NCI-H1694 treated with DMSO at 0.1 percent for 48 hours (cell line): ENCODE data around the gene TRIOBP.

Experiments
- DNase-seq: peaks from one replicate; lab custom pipeline; 2025; lab: John Stamatoyannopoulos, UW

Gene TRIOBP

DNA sequence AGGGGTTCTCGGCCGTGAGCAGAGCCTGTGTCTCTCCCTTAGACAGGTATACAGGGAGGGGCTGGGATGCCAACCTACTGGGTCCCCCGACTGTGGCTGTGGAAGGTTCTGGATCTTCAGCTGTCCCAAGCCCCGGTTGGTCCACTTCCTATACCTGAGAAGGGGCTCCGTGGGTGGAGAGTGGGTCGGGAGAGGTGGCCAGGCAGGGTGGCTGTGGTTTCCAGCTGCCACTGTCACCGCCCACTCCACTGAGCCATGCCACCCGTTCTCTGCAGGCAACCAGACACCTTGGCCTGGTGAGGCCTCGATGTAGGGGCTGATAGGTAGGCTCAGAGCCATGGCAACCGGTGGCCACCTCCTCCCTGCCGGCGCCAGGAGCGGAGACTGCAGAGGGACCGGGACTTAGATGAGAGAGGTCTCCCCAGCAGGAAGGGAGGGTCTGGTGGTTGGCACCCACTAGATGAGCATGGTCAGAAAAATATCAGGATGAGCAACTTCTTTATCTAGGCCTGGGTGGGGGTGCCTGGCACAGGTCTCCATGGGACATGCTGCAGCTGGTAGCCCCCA lies 53.8 kb downstream of the TRIOBP start:
- DNase-seq: no peak

DNA sequence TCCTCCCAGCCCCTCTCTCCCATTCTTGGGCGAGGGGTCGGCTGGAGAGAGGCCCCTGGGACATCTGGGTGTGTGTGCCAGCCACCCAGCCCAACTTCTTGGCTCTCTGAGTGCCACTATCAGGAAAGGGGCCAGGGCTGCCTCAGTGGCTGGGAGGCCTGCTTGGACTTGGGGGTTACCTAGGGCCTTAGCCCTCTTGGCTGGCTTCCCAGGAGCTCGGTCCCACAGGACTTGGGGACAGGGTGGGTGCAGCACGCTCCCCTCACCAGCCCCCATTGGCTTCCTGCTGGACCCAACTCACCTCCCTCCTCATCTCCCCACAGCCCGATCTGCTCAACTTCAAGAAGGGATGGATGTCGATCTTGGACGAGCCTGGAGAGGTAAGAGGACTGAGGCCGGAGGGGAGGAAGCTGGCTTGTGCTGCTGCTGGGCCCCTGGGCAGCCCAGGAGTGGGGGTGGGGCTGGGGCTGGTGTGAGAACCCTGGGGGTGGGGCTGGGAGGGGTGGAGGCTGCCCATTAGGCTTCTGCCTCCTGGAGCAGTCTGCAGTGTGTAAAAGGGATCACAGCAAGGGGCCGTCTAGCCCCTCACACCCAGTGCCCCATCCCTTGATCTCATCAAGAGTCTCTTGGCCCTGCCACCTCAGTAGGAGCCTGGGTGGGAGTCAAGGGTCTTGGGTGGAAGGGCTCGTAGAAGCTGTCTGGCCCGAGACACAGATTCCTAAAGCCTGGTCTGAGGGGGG lies 54.8 kb downstream of the TRIOBP start:
- no peak for DNase-seq

DNA sequence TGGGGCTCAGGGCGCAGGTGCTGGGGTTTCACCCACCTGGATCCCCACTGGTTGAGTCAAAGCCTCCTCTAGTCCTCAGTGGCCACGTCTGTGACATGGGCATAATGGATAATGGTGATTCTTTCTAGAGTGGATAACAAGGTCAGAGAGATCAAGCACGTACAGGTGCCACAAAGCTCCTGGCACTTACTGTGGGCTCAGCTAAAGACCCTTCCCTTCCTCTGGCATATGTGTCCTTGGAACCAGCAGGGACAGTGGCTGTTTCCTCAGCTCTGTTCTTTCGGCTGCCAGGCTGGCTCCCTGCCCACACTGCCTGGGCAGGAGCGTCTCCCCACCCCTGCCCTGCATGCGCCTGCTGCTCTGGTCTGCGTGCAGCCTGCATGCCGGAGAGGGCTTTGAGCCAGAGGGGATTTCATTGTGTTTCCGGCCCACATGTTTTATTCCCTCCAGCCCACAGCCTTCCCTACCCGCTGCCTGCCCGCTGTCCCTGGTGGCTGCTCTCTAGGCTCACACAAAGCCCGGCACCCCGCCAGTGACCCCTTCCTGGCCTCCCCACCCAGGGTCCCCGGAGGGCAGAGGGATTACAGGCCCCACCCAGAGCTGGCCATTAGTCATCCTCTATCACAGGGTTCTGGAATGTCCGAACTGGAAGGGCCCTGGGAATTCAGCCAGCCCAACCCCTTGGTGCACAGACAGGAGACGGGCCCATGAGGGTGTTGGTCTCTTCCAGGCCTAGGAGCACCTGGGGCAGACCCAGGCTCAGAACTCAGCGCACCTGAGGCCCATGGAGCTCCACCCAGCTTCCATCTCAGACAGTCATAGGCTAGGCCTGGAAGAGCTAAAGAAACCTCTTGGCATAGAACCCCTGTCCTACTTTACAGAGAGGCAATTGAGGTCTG lies 55.6 kb downstream of the TRIOBP start:
- DNase-seq: peak; percentile 70

DNA sequence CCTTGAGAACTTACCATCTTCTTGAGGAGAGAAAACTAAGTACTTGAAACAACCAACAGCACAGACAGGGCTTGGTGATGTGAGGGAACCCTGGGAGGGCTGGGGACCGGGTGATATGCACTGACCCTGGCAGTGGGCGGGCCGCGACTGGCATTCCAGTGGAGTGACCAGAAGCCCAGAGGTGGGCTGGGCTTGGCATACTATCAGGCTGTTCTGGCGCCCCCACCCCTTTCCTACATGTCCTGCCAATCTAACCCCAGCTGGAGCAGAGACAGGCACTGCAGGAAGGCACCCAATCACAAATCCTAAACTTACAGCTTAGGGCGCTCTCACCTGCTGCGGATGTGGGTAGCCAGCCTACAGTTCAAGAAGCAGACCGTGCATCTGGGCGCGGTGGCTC lies 56.9 kb downstream of the TRIOBP start:
- no peak for DNase-seq

DNA sequence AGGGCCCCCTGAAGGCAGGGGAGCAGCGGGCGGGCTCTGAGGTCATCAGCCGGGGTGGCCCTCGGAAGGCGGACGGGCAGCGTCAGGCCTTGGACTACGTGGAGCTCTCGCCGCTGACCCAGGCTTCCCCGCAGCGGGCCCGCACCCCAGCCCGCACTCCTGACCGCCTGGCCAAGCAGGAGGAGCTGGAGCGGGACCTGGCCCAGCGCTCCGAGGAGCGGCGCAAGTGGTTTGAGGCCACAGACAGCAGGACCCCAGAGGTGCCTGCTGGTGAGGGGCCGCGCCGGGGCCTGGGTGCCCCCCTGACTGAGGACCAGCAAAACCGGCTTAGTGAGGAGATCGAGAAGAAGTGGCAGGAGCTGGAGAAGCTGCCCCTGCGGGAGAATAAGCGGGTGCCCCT lies 60.8 kb downstream of the TRIOBP start:
- DNase-seq: no peak

DNA sequence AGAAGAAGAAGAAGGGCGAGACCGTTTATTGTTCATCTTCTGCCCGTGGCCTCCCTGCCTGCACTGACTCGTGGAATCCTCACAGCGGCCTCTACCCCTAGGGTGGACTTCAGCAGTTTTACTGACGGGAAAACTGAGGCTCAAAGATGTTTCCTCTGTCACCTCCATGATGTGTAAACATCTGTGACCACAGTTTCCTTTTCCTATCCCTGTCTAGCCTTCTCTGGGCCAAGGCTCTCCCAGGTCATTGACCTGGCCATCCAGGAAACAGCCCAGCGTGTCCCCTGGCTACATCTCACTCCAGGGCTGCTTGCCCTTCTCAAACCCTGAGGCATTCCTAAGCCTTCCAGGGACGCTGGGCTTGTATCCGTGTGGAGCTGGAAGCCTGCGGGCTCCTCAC lies 61.8 kb downstream of the TRIOBP start:
- DNase-seq: no peak

DNA sequence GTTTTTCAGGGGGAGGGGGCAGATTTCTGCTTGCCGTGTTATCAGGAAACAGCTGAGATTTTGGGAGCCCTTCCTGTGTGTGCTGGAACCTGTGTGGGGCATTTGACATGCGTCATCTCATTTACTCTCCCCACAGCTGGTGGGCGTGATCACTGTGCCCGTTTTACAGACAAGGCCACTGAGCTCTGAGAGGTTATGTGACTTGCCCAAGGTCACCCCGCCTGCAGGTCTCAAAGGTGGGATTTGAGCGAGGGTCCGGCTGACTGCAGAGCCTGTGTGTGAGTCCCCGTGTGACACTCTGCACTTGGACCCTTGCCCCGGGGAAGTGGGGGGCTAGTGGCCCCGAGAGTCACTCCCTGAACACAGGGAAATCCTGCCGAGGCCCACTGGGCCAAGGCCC lies 62.4 kb downstream of the TRIOBP start:
- DNase-seq: no peak

DNA sequence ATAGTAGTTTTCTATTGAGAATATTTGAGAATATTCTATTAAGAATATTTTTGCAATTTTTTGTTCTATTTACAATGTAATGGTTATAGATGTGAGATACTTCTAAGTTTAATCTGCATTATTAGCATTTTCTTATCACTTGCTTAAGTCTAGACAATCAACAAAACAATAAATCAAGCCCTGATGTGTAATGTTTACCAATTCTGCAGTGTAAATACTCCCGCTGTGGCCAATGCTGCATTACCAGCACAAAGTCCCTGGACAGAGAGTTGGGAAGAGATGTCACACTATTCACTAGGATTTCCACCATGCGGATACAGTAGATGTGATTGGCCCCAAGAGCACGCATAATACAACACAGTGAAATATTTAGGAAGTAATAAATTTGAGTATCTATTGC lies 63.3 kb downstream of the TRIOBP start:
- DNase-seq: no peak

DNA sequence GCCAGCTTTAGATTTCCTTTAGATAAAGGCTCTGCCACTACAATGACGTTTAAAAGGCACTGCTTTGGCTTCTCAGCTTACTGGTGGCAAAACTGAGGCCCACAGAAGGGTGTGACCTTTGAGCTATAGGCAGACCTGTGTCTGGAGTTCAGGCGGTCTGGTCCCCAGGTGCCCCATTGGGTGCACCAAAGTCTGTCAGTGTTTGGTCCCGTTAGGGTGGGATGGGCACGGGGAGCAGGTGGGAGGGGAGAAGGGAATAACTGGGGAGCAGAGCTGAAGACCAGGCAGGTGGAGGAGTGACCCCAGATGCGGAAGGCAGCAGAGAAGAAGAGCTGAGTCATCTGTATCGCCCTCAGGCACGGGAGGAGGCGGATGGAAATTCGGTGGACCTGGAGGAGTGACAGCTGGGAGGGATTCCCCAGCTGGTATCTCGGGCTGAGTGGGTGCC lies 65.6 kb downstream of the TRIOBP start:
- no peak for DNase-seq

DNA sequence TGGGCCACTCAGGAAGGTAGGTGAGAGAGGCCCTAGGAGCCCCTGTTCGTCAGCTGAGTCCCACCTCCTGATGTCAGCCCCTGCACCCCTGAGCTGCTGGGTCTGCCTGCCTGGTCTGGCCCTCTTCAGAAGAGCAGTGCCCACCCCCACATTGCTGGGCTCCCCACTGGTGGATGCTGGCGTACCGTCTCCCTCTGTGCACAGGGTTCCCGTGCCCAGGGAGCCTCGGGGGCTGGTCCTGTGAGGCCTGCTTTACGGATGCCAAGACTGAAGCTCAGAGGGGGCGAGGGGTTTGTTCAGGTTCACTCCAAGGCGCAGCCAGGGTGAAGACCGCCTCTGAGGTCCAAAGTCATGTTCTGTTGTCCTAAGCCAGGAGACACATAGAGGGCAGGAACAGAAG lies 66.2 kb downstream of the TRIOBP start:
- DNase-seq: no peak

DNA sequence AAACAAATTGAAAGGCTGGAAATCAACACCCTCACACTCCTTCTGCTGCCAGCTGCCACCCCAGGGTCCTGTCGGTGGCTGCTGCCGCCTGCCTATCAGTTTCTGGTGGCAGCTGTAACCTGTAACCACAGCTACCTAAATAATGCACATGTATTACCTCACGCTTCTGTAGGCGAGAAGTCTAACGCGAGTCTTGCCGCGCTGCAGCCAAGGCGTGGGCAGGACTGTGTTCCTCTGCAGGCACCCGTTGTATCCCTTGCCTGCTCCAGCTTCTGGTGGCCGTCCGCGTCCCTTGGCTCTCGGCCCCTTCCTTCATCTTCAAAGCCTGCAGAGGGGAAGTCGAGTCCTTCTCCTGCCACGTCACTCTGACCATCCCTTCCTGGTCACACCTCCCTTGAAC lies 66.8 kb downstream of the TRIOBP start:
- no peak for DNase-seq

DNA sequence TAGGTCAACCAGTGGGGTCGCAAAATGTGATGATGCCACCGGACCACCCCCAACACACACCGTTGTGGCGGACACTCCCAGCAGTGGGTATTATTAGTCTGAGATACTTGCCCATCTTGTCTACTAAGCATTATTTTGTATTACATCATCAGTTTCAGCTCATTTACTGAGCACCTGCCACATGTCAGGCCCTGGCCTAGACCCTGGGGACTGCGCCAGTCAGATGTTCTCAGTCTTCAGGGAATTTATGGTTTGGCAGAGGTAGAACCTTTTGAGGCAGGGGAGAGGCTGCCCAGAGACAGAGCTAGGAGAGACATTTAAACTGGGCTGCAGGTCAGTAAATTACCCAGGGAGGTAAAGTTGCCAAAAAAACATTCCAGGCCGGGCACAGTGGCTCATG lies 67.8 kb downstream of the TRIOBP start:
- DNase-seq: peak; percentile 18

DNA sequence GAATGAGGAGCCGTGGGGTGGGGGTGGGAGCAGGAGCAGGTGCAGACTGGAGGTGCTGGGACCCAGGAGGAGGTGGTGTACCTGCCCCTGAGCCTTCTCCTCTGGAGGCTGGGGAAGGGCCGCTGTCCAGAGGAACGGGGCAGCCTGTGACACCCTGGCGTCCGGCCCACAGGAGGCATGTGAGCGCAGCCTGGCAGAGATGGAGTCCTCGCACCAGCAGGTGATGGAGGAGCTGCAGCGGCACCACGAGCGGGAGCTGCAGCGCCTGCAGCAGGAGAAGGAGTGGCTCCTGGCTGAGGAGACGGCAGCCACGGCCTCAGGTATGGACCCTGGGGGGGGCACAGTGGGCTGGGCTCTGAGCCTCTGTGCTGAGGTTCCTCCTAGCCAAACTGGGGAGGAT lies 68.7 kb downstream of the TRIOBP start:
- no peak for DNase-seq

DNA sequence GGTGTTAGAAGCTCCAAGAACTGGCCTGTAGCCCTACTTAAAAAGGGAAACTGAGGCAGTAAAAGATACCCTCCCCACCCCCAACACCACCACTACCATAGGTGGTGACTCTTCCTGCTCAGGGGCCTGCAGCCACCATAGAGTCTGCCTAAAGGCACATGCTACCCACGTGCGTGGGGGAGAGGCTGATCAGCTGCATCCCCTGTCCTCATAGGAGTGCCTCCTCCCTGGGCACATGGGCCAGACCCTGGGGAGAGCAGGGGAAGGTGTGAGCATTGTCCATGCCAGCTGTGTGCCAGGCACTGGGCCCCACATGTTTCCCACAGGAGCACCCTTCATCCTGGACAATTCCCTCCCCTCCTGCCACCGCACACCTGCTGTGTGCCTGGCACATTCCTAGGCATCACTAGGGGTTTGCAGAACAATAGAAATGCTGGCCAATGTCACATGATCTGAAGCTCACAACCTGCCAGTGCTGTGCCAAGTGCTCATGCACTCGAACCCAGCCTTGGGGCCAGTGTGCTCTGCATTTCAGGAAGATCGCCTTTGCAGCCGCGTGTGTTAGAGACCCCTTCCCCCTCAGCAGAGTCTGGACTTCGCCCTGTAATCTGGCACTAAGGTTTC lies 69.2 kb downstream of the TRIOBP start:
- no peak for DNase-seq

DNA sequence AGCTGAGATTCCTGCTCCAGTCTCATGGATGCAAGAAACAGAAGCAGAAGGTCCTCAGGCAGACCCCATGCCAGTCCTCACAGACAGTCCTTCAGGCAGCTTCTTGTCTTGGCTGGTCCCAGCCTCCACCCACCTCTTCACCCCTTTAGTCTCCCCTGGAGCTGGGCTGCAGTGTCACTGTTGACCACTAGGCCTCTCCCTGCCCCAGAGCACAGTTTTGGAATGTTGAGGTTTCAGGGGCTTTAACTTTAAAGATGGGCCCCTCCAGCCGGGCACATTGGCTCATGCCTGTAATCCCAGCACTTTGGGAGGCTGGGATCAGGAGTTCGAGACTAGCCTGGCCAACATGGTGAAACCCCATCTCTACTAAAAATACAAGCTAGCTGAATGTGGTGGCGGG lies 71.4 kb downstream of the TRIOBP start:
- no peak for DNase-seq

DNA sequence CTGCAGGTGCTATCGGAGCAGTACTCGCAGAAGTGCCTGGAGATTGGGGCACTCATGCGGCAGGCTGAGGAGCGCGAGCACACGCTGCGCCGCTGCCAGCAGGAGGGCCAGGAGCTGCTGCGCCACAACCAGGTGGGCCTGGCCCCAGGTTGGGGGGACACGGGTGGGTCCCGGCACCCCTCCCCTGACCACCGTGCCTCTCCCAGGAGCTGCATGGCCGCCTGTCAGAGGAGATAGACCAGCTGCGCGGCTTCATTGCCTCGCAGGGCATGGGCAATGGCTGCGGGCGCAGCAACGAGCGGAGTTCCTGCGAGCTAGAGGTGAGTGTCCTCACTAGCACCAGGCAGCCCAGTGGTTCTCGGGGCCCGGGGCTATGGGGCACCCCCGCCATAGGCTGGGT lies 72.2 kb downstream of the TRIOBP start:
- DNase-seq: no peak

DNA sequence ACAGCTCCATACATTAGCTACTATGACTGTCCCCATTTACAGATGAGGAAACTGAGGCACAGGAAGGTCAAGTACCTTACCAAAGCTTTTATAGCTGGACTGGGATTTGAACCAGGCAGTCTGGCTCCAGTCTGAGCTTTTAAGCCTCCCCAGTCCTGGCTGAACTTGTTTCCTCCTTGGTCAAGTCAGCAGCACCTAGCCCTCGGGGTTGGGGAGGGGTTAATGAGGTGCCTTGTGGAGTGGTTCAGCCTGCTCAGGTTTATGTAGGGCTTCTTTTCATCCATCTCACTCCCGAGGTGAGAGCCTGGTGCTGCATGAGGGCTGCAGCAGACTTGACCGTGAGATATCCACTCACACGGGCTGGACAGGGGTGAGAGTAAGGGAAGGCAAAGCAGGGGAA lies 74.2 kb downstream of the TRIOBP start:
- DNase-seq: no peak

DNA sequence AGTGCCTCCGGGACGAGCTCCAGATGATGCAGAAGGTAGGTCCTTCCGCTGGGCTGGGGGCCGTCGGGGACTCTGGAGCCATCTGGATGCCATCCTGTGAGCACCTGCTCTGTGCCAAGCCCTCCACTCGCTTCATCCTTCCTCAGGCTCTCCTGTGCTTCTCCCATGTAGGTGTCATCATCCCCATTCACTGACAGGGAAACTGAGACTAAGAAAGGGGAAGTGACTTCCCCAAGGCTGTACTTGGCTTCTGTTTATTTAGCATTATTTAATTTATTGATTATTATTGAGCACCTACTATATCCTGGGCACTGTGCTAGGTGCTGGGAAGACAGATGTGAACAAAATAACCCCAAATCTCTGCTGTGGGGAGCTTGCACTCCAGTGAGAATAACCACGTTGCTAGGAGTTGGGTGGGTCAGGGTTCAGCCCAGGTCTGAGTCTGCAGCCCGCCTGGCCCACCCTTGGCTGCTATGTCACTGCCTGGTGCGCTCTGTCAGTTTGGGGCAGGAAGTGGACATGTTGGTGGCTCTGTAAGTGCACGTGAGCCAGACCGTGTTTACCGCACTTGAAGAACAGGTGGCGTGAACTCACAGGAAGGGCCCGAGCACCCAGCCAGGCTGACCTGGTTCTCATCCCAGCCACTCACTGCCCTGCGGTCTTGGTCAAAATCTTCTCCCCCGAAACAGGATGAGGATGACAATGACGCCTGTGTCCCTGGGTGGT lies 75.0 kb downstream of the TRIOBP start:
- no peak for DNase-seq

DNA sequence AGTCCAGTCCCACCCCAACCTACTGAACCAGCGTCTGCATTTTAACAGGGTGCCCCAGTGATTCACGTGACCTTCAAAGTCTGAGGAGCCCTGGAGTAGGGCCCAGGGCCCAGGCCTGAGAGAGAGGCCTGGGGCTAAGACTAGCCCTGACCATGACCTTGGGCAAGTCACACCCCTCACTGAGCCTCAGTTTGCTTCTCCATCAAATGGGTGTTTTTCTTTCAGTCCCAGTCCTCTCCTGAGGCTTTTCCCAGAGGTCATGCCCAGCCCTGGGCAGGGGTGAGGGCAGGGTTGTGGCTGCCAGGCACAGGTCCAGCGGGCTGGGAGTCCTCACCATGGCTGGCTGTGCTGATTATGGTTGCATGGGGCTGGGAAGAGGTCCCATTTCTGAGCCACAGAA lies 77.9 kb downstream of the TRIOBP start:
- DNase-seq: no peak

DNA sequence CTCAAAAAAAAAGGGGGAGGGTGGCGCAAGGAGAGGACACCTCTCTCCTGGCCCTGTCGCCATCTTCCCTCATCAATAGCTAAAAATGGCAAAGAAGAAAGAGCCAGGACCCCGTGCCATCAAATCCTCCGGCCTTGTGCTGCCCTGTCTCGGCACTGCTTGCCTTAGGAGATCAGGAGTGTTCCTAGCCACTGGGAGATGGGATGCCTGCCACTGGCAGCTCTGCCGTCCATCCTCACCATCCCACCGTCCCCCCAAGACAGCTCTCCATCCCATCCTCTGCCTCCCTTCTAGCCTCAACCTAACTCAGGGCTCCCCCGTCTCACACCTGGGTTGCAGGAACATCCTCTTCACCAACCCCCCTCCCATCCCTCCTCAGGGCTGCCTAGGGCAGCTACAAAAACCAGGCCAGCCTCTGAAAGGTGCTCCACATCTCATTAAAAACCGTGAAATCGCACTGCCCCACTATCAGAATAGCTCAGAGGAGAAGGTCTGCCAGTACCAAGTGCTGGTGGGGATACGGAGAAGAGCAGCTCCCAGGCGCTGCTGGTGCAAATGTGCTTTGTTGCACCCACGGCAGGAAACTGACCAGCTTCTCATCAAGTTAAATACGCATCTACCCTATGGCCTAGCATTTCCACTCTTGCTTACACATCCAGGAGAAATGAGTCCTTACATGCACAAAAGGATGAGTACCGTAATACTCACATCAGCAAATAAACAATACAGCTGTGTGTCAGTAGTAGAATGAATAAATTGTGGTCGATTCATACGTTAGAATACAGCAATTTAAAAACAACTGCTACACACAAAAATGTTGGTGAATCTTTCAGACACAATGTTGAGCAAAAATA lies 79.2 kb downstream of the TRIOBP start:
- DNase-seq: no peak

DNA sequence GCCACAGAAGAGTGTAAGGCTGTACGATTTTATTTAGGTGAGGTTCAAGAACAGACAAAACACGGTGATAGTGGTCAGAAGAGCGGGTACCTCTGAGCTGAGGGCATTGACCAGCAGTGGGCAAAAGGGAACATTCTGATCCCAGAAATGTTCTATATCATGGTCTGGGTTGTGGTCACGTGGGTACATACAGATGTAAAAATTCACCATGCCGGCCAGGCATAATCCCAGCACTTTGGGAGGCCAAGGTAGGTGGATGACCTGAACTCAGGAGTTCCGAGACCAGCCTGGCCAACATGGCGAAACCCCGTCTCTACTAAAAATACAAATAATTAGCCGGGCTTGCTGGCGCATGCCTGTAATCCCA lies 79.8 kb downstream of the TRIOBP start:
- DNase-seq: no peak
